Measurements from ENCODE around the gene PTPN3. TPM values are rescaled to one million over a fixed set of nuclear protein-coding genes. Genes with fewer than 3 reads are reported as not detected.

Gene PTPN3, protein sequence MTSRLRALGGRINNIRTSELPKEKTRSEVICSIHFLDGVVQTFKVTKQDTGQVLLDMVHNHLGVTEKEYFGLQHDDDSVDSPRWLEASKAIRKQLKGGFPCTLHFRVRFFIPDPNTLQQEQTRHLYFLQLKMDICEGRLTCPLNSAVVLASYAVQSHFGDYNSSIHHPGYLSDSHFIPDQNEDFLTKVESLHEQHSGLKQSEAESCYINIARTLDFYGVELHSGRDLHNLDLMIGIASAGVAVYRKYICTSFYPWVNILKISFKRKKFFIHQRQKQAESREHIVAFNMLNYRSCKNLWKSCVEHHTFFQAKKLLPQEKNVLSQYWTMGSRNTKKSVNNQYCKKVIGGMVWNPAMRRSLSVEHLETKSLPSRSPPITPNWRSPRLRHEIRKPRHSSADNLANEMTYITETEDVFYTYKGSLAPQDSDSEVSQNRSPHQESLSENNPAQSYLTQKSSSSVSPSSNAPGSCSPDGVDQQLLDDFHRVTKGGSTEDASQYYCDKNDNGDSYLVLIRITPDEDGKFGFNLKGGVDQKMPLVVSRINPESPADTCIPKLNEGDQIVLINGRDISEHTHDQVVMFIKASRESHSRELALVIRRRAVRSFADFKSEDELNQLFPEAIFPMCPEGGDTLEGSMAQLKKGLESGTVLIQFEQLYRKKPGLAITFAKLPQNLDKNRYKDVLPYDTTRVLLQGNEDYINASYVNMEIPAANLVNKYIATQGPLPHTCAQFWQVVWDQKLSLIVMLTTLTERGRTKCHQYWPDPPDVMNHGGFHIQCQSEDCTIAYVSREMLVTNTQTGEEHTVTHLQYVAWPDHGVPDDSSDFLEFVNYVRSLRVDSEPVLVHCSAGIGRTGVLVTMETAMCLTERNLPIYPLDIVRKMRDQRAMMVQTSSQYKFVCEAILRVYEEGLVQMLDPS
- total RNA-seq = under 0.01 and 2.7 TPM in 2 replicates

DNA sequence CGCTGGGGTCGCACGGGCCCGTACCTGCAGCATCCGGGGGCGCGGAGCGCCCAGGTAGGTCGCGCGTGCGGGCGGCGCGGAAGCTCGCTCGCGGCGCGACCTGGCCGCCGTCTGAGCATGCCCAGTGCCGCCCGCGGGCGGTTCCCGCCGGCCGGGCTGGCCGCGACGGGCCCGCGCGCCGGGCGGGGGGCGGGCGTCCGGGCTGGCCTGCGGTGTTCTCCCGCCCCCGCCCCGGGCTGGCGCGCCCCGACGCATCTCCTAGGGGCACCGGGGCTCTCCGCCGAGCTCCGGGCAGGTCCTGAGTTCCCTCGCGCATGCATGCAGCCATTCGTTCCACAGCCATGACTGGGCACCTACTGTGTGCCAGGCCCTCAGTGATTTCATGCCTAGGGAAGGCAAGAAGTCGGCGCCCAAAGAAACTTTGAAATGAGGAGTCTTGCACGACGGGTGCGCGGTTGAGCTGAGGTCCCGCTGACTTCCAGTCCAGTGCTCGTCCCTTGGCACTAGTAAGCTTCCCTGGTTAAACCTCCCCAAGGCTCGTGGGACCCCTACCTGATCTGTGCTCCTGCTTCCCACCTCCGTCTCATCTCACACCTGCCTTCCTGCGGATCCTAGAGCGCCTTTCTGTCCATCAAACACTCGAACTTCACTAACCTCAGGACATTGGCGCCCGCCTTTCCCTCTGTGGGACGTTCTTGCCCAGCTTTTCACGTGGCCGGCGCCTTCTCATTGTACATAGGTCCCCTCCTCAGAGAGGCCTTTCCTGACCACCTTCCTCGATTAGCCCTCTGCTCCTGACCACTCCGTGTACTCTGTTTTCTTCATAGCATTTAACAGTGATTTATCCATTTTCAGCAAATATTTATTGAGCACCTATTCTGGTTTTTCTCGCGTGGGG lies at the start of gene PTPN3:
PTPN3 (minus strand) TSS at position 113 of the 898 bp plus-strand sequence. CDS start 34,873 bp downstream, outside the sequence.

Other genes with a start within 250 kb of the PTPN3 start
- gene EPB41L4B, start 177.2 kb downstream of the PTPN3 start, total RNA-seq = 0.16 and 0.57 TPM in 2 replicates

Data from bladder microvascular endothelial cell (primary cell).